GM12878 (cell line): ENCODE results near the gene TTLL6. TPM values are rescaled to one million over a fixed set of nuclear protein-coding genes. Genes with fewer than 3 reads are reported as not detected.

Source experiments
- ATAC-seq: fragments of 200-7000 bp; cut with Tn5 transposase; 3 replicates; pipeline ENCODE4 v1.9.1; 2020; ENCODE audit warnings: mild to moderate bottlenecking, moderate library complexity
- BruUV-seq: library from RNA; stranded (reverse); fragments of 400-500 nt; replicated peaks from 2 replicates; lab custom pipeline; 2021; lab: Mats Ljungman, UMichigan
- CTCF ChIA-PET: fragments of 300-600 bp; sonication (Branson Sonifier 250); formaldehyde crosslinking; extraction: SDS; loops from one replicate; lab custom pipeline; 2021; ENCODE audit warnings: inconsistent platforms; lab: Yijun Ruan, JAX
- POLR2A ChIA-PET: fragments of 350-600 bp; formaldehyde crosslinking; extraction: SDS; loops from one replicate; lab custom pipeline; 2021; ENCODE audit warnings: inconsistent platforms; lab: Charles Lee
- RAD21 ChIA-PET: fragments of 300-600 bp; sonication (Branson Sonifier 250); formaldehyde crosslinking; loops from one replicate; lab custom pipeline; 2023; ENCODE audit warnings: antibody characterized with exemption; ENCODE audit not compliant: unreplicated experiment; lab: Charles Lee
- SMC1A ChIA-PET: fragments of 300-600 bp; sonication (Branson Sonifier 250); formaldehyde crosslinking; loops from one replicate; lab custom pipeline; 2023; ENCODE audit not compliant: unreplicated experiment, uncharacterized antibody; lab: Charles Lee
- DNase-seq: peaks from one replicate; pipeline ENCODE4 v3.0.0-alpha.2; 2011; ENCODE audit warnings: low read depth, low spot score
- FAIRE-seq: peaks from 3 replicates; lab custom pipeline; 2011; peaks lifted over from hg19 to GRCh38; lab: Jason Lieb, UNC
- H2AFZ ChIP-seq: 2 replicates; pipeline ENCODE4 v1.6.0; 2011; ENCODE audit warnings: low read depth, low read length, control low read depth; ENCODE audit not compliant: control insufficient read depth
- H3K27ac ChIP-seq: 2 replicates; pipeline ENCODE4 v1.5.1; 2011; ENCODE audit warnings: control low read depth; ENCODE audit not compliant: control insufficient read depth, insufficient read depth
- H3K27me3 ChIP-seq, 2 experiments: replicated peaks in 1 of 2; 2 replicates each; pipeline versions ENCODE4 v1.6.0 to v1.6.1; 2011; ENCODE audit warnings: low read length in 1 of 2; ENCODE audit not compliant: control insufficient read depth in 2 of 2, insufficient read depth in 2 of 2
- H3K36me3 ChIP-seq, 2 experiments: 2 replicates each; pipeline ENCODE4 v1.5.1; 2011; ENCODE audit warnings: low read length in 1 of 2; ENCODE audit not compliant: control insufficient read depth in 2 of 2, insufficient read depth in 2 of 2
- H3K4me1 ChIP-seq: 2 replicates; pipeline ENCODE4 v1.6.1; 2011; ENCODE audit warnings: mild to moderate bottlenecking, low read length, moderate library complexity, mixed read lengths; ENCODE audit not compliant: control insufficient read depth, insufficient read depth
- H3K4me2 ChIP-seq: 2 replicates; pipeline ENCODE4 v1.6.0; 2011; ENCODE audit warnings: control low read depth; ENCODE audit not compliant: control insufficient read depth, insufficient read depth
- H3K4me3 ChIP-seq: fragments of 200-600 bp; sonication (generic); 2 replicates; pipeline ENCODE4 v1.5.1; 2016
- H3K79me2 ChIP-seq: 2 replicates; pipeline ENCODE4 v1.6.0; 2011; ENCODE audit warnings: low read length; ENCODE audit not compliant: control insufficient read depth, insufficient read depth
- H3K9ac ChIP-seq: 2 replicates; pipeline ENCODE4 v1.8.0; 2011; ENCODE audit warnings: low read length, control low read depth, mixed read lengths; ENCODE audit not compliant: control insufficient read depth, insufficient read depth
- H3K9me3 ChIP-seq: replicated peaks from 3 replicates; pipeline ENCODE4 v1.5.1; 2011; ENCODE audit warnings: mild to moderate bottlenecking, low read length; ENCODE audit not compliant: control insufficient read depth, insufficient read depth
- H4K20me1 ChIP-seq: 2 replicates; pipeline ENCODE4 v1.6.0; 2011; ENCODE audit not compliant: control insufficient read depth, insufficient read depth
- BCL3 ChIP-seq: IDR thresholded peaks from 2 replicates; pipeline ENCODE4 v1.6.1; 2011; ENCODE audit warnings: borderline replicate concordance, low read depth, mild to moderate bottlenecking, moderate library complexity, low read length; ENCODE audit not compliant: insufficient read depth, poor library complexity, severe bottlenecking
- EED ChIP-seq: sonication (generic); IDR thresholded peaks from 2 replicates; pipeline ENCODE4 v1.6.1; 2016; ENCODE audit warnings: antibody characterized with exemption, low read depth
- EGR1 ChIP-seq, 2 experiments: IDR thresholded peaks; 1 replicate in 1 of 2; 2 replicates in 1 of 2; pipeline ENCODE4 v1.6.1; 2011 to 2012; ENCODE audit warnings: low read depth in 2 of 2, low read length in 2 of 2, borderline replicate concordance in 1 of 2, mild to moderate bottlenecking in 1 of 2, moderate library complexity in 1 of 2
- LARP7 ChIP-seq: fragments of 450-650 bp; IDR thresholded peaks from 2 replicates; pipeline ENCODE4 v1.6.1; 2017; ENCODE audit warnings: mild to moderate bottlenecking
- MTA3 ChIP-seq: IDR thresholded peaks from 2 replicates; pipeline ENCODE4 v1.6.1; 2012; ENCODE audit warnings: low read length, inconsistent platforms, borderline replicate concordance
- PBX3 ChIP-seq: IDR thresholded peaks from 2 replicates; pipeline ENCODE4 v1.6.1; 2011; ENCODE audit warnings: mild to moderate bottlenecking, low read depth, low read length, moderate library complexity; ENCODE audit not compliant: insufficient replicate concordance
- TCF7 ChIP-seq: IDR thresholded peaks from 2 replicates; pipeline ENCODE4 v1.6.1; 2014; ENCODE audit warnings: antibody characterized with exemption, borderline replicate concordance
- YY1 ChIP-seq: IDR thresholded peaks from 2 replicates; pipeline ENCODE4 v1.6.1; 2011; ENCODE audit warnings: low read depth, mild to moderate bottlenecking, low read length
- ZBTB4 ChIP-seq: fragments of 450-650 bp; formaldehyde crosslinking; IDR thresholded peaks from 2 replicates; pipeline ENCODE4 v1.4.0; 2022; ENCODE audit warnings: mild to moderate bottlenecking, moderate library complexity
- WGBS: methylation state at CpG from one replicate; pipeline ENCODE4 v1.1.6; 2016; ENCODE audit warnings: low lambda C conversion rate; ENCODE audit not compliant: insufficient replicate concordance, insufficient coverage; ENCODE audit errors: missing lambda C conversion rate; 5-methylcytosine and 5-hydroxymethylcytosine counted together
- in situ Hi-C: fragments of 300-500 bp; cut with MboI; formaldehyde crosslinking; loops from 9 replicates; pipeline ENCODE4 v1.14.3; 2018; ENCODE audit warnings: mixed read lengths
- intact Hi-C: fragments of 100-400 bp; cut with micrococcal nuclease; formaldehyde crosslinking; loops from one replicate; pipeline ENCODE4 v1.14.2; 2022; ENCODE audit not compliant: unreplicated experiment
- polyA plus RNA-seq, 11 experiments: library from polyadenylated mRNA; depleted of rRNA in 4 of 11; unstranded in 6 of 11; stranded (reverse) in 5 of 11; fragments of >200 nt; fragmentation: Nextera tagmentation in 4 of 11; fragmentation: Illumina TruSeq in 1 of 11; extraction: Ambion mirVana in 4 of 11; extraction: Trizol in 1 of 11; gene quantifications; 1 replicate in 1 of 11; 2 replicates in 10 of 11; pipeline versions ENCODE4 v1.2.1 to v1.2.3, GENCODE V29; 2011 to 2016; ENCODE audit warnings: inconsistent platforms in 2 of 11, missing spikeins in 2 of 11, low read depth in 1 of 11
- total RNA-seq, 4 experiments: library from RNA; depleted of rRNA in 3 of 4; stranded (reverse); fragments of >200 nt in 3 of 4; fragmentation: Illumina TruSeq in 1 of 4; extraction: Trizol in 1 of 4; gene quantifications; 2 replicates each; pipeline versions ENCODE4 v1.2.1 to v1.2.3, GENCODE V29; 2013 to 2021

The TTLL6 gene
- total and polyA plus RNA-seq, 10 of the 15 experiments (the other 5 are each of a cell fraction or from before 2014, with no cell fraction given), result 0.06 to 0.36 (median 0.13) TPM; not detected in 4

GRCh38 chr17:48790607-48791127 is 26.4 kb downstream of the TTLL6 start:
- SMC1A ChIA-PET, result interaction anchor here (0.7 to 2.1 kb wide), 7 partner anchors 53 to 112 kb away, joined by 3 to 6 read pairs (median 3); no protein-coding TSS in a partner anchor
- no peak overlapping the region for H2AFZ ChIP-seq
- H3K9me3 ChIP-seq, result no peaks in the 10 kb centered on the region
- DNase-seq, result no peak
- no peaks in the 10 kb centered on the region for H3K36me3 ChIP-seq
- in situ Hi-C loops, result no loop called here
- TF ChIP-seq TCF7, result no peak
- no peak for TF ChIP-seq LARP7
- TF ChIP-seq BCL3, result no peak
- TF ChIP-seq MTA3, result no peak
- no peak for TF ChIP-seq PBX3
- no peak for TF ChIP-seq EGR1 (IDR thresholded peaks at IDR 0.05; ENCODE audit: borderline replicate concordance in 1 of 2, low read depth in 2 of 2, low read length in 2 of 2)
- no peak for TF ChIP-seq YY1
- TF ChIP-seq ZBTB4, result no peak
- no peak for TF ChIP-seq EED
- TF ChIP-seq, all 136 proteins: peak for 0
- Histone ChIP-seq H3K27ac (no peak overlapping the region), H4K20me1 (no peaks in the 10 kb centered on the region), H3K4me2 (no peak overlapping the region), H3K9ac (no peak overlapping the region), H3K4me1 (peaks cover 11% of the 10 kb centered on the region), H3K27me3 (no peaks in the 10 kb centered on the region; a peak in 2 of 4 replicates), H3K4me3 (no peak overlapping the region), H3K79me2 (no peaks in the 10 kb centered on the region)
- 63% methylated on average over 9 of the region's 9 CpGs for WGBS
- intact Hi-C loops, result loop anchor here (2.0 to 5.0 kb wide), 2 partner anchors 68 to 112 kb away; partner anchors contain the start of genes PRAC1 and PRAC2
- ATAC-seq (no peak; the same call in 2 of the 3 replicates), FAIRE-seq (no peak)
- ChIA-PET POLR2A (no interaction called here), RAD21 (interaction anchor here (0.6 to 3.2 kb wide), 5 partner anchors 67 to 123 kb away, joined by 3 to 8 read pairs (median 3); partner anchors contain the start of gene PRAC2), CTCF (interaction anchor here (0.5 to 8.2 kb wide), 18 partner anchors 10 to 707 kb away, joined by 3 to 80 read pairs (median 6); partner anchors contain the start of gene PRAC2)
- no TSS peak for BruUV-seq
